GM19324 (cell line): ENCODE measurements around the gene RLF.

Experiments used
- ATAC-seq: cut with Tn5 transposase; IDR thresholded peaks from one replicate; pipeline ENCODE4 v1.9.1; 2021; ENCODE audit warnings: mild to moderate bottlenecking, moderate library complexity; ENCODE audit not compliant: unreplicated experiment, low FRiP score

RLF gene

GRCh38 chr1:40232444-40232843, 71.3 kb downstream of the RLF start:
- ATAC-seq: no peak

- no peak for ATAC-seq
These were observed 78.4 kb downstream of the RLF start for GRCh38 chr1:40239626-40240025.

GRCh38 chr1:40240390-40240789, 79.2 kb downstream of the RLF start:
- ATAC-seq: no peak

- no peak for ATAC-seq
These were observed 80.2 kb downstream of the RLF start for GRCh38 chr1:40241362-40241761.

- no peak for ATAC-seq
These were observed 82.2 kb downstream of the RLF start for GRCh38 chr1:40243351-40243750.

- no peak for ATAC-seq
These were observed 83.1 kb downstream of the RLF start for GRCh38 chr1:40244138-40244744.

- no peak for ATAC-seq
These were observed 84.5 kb downstream of the RLF start for GRCh38 chr1:40245686-40246085.

GRCh38 chr1:40247655-40248054, 86.5 kb downstream of the RLF start, which contains the start of gene TMCO2:
TSS of gene TMCO2 (plus strand) at chr1:40247937. CDS start at chr1:40247994, 57 bp downstream.
- ATAC-seq: no peak

- no peak for ATAC-seq
These were observed 87.2 kb downstream of the RLF start for GRCh38 chr1:40248412-40248811.

GRCh38 chr1:40251456-40251855, 90.3 kb downstream of the RLF start:
- ATAC-seq: no peak

- ATAC-seq: no peak
These were observed 91.4 kb downstream of the RLF start for GRCh38 chr1:40252601-40253000.

GRCh38 chr1:40255231-40255630, 94.0 kb downstream of the RLF start:
- no peak for ATAC-seq

- ATAC-seq: no peak
These were observed 95.4 kb downstream of the RLF start for GRCh38 chr1:40256401-40257084.

GRCh38 chr1:40257313-40257687, 96.1 kb downstream of the RLF start:
- peak; percentile 16 for ATAC-seq

- ATAC-seq: peak; percentile 95
These were observed 96.7 kb downstream of the RLF start, which contains the start of gene ZMPSTE24 for GRCh38 chr1:40257688-40258444. TSS of gene ZMPSTE24 (plus strand) at chr1:40258236. CDS start at chr1:40258272, 36 bp downstream.

- no peak for ATAC-seq
These were observed 97.2 kb downstream of the RLF start for GRCh38 chr1:40258445-40258769.

GRCh38 chr1:40264354-40264781, 103.2 kb downstream of the RLF start:
- ATAC-seq: no peak

GRCh38 chr1:40265298-40265697, 104.1 kb downstream of the RLF start:
- ATAC-seq: no peak

- no peak for ATAC-seq
These were observed 104.7 kb downstream of the RLF start for GRCh38 chr1:40265919-40266318.

- ATAC-seq: no peak
These were observed 105.8 kb downstream of the RLF start for GRCh38 chr1:40266786-40267535.

GRCh38 chr1:40267767-40268187, 106.6 kb downstream of the RLF start:
- no peak for ATAC-seq
